WTC11 (cell line): Measurements from ENCODE around the gene NSUN4. TPM values are rescaled to one million over a fixed set of nuclear protein-coding genes. Genes with fewer than 3 reads are reported as not detected.
A peak's percentile ranks its signal among the peaks of the same experiment; 100 is the strongest.

Source experiments
- ATAC-seq: fragments of 200-7000 bp; cut with Tn5 transposase; 2 replicates; pipeline ENCODE4 v1.10.0; 2021; ENCODE audit warnings: mild to moderate bottlenecking, moderate library complexity
- CTCF ChIA-PET: fragments of 300-600 bp; sonication (Branson Sonifier 250); formaldehyde crosslinking; loops from one replicate; lab custom pipeline; 2021; ENCODE audit warnings: antibody characterized with exemption; lab: Charles Lee
- POLR2A ChIA-PET: fragments of 350-600 bp; sonication (Branson Sonifier 250); formaldehyde crosslinking; loops from one replicate; lab custom pipeline; 2021; ENCODE audit warnings: antibody characterized with exemption; lab: Charles Lee
- DNase-seq: peaks from one replicate; pipeline ENCODE4 v3.0.0; 2021; ENCODE audit warnings: low spot score
- H3K27ac Mint-ChIP-seq: 2 replicates; pipeline ENCODE4 v1.8.0; 2021; ENCODE audit warnings: mixed read lengths
- H3K27me3 Mint-ChIP-seq: 2 replicates; pipeline ENCODE4 v1.8.0; 2021; ENCODE audit warnings: low read depth, mild to moderate bottlenecking, moderate library complexity, mixed read lengths
- H3K36me3 Mint-ChIP-seq: 2 replicates; pipeline ENCODE4 v1.8.0; 2021; ENCODE audit warnings: mixed read lengths
- H3K4me1 Mint-ChIP-seq: 2 replicates; pipeline ENCODE4 v1.8.0; 2022; ENCODE audit warnings: mixed read lengths
- H3K4me3 Mint-ChIP-seq: 2 replicates; pipeline ENCODE4 v1.8.0; 2021; ENCODE audit warnings: mild to moderate bottlenecking, moderate library complexity, mixed read lengths
- H3K9me3 Mint-ChIP-seq: 2 replicates; pipeline ENCODE4 v1.8.0; 2021; ENCODE audit warnings: mixed read lengths
- ATF1 ChIP-seq: sonication (generic); formaldehyde crosslinking; IDR thresholded peaks from 2 replicates; pipeline ENCODE4 v1.8.1; 2023; ENCODE audit warnings: mild to moderate bottlenecking, moderate library complexity, missing genetic modification reagents
- ELF4 ChIP-seq: sonication (generic); formaldehyde crosslinking; IDR thresholded peaks from 2 replicates; pipeline ENCODE4 v1.8.1; 2022; ENCODE audit warnings: low read depth, mild to moderate bottlenecking, moderate library complexity, missing genetic modification reagents
- ETV6 ChIP-seq: sonication (generic); formaldehyde crosslinking; IDR thresholded peaks from 2 replicates; pipeline ENCODE4 v1.8.1; 2022; ENCODE audit warnings: mild to moderate bottlenecking, missing genetic modification reagents
- FOXP4 ChIP-seq: sonication (generic); formaldehyde crosslinking; IDR thresholded peaks from 2 replicates; pipeline ENCODE4 v1.8.0; 2022; ENCODE audit warnings: mild to moderate bottlenecking, missing genetic modification reagents
- NFATC4 ChIP-seq: fragments of 250-450 bp; sonication (Bioruptor Pico); IDR thresholded peaks from 2 replicates; pipeline ENCODE4 v1.9.0; 2021; ENCODE audit warnings: mild to moderate bottlenecking
- NR2C2 ChIP-seq: sonication (generic); formaldehyde crosslinking; IDR thresholded peaks from 2 replicates; pipeline ENCODE4 v1.8.0; 2022; ENCODE audit warnings: mild to moderate bottlenecking, missing genetic modification reagents
- OVOL2 ChIP-seq: fragments of 250-450 bp; sonication (Bioruptor Pico); IDR thresholded peaks from 2 replicates; pipeline ENCODE4 v1.9.0; 2021; ENCODE audit warnings: mild to moderate bottlenecking, borderline replicate concordance
- TCF7 ChIP-seq: sonication (generic); formaldehyde crosslinking; IDR thresholded peaks from 2 replicates; pipeline ENCODE4 v1.8.0; 2022; ENCODE audit warnings: mild to moderate bottlenecking, low read depth, missing genetic modification reagents, moderate library complexity
- TEAD4 ChIP-seq: sonication (generic); formaldehyde crosslinking; IDR thresholded peaks from 2 replicates; pipeline ENCODE4 v1.8.0; 2022; ENCODE audit warnings: mild to moderate bottlenecking, missing genetic modification reagents
- ZNF121 ChIP-seq: sonication (generic); formaldehyde crosslinking; IDR thresholded peaks from 2 replicates; pipeline ENCODE4 v1.8.0; 2023; ENCODE audit warnings: missing genetic modification reagents
- ZNF232 ChIP-seq: sonication (generic); formaldehyde crosslinking; IDR thresholded peaks from 2 replicates; pipeline ENCODE4 v1.8.0; 2022; ENCODE audit warnings: mild to moderate bottlenecking, missing genetic modification reagents
- ZNF281 ChIP-seq: sonication (generic); formaldehyde crosslinking; IDR thresholded peaks from 2 replicates; pipeline ENCODE4 v1.8.0; 2023; ENCODE audit warnings: mild to moderate bottlenecking, missing genetic modification reagents
- ZNF396 ChIP-seq: fragments of 250-450 bp; sonication (Bioruptor Pico); IDR thresholded peaks from 2 replicates; pipeline ENCODE4 v1.8.0; 2021; ENCODE audit warnings: mild to moderate bottlenecking, moderate library complexity, borderline replicate concordance
- ZNF532 ChIP-seq: fragments of 250-450 bp; sonication (Bioruptor Pico); IDR thresholded peaks from 2 replicates; pipeline ENCODE4 v1.9.0; 2021; ENCODE audit warnings: mild to moderate bottlenecking, borderline replicate concordance
- ZSCAN18 ChIP-seq: fragments of 250-450 bp; sonication (Bioruptor Pico); IDR thresholded peaks from 2 replicates; pipeline ENCODE4 v2.1.2; 2022; ENCODE audit warnings: mild to moderate bottlenecking, moderate library complexity
- total RNA-seq: library from RNA; stranded (reverse); gene quantifications from 3 replicates; pipeline ENCODE4 v1.2.3, GENCODE V29; 2021
- TF ChIP-seq, protein P1 (sequence below): sonication (generic); formaldehyde crosslinking; IDR thresholded peaks from 2 replicates; pipeline ENCODE4 v1.8.0; 2023; ENCODE audit warnings: missing genetic modification reagents, mild to moderate bottlenecking, borderline replicate concordance

Gene NSUN4
- total RNA-seq, 1 experiment from 2014 or later: 22.6 TPM

- POLR2A ChIA-PET: interaction anchor here (0.6 to 1.3 kb wide), 4 partner anchors 14 to 722 kb away, joined by 3 to 4 read pairs (median 3); no protein-coding TSS in a partner anchor
- H3K4me1 Mint-ChIP-seq: peaks cover 33% of the 10 kb centered on the region
- H3K27ac Mint-ChIP-seq: peak overlapping the region; percentile 63; the same call in 1 of the 2 replicates
- no peaks in the 10 kb centered on the region for H3K9me3 Mint-ChIP-seq
- 0 out of 2 replicates have a peak, but pooled peaks have one; percentile 6 for TF ChIP-seq ETV6 (CRISPR knock-in tag)
- TF ChIP-seq ZNF281 (CRISPR knock-in tag): no peak
- no peaks in the 10 kb centered on the region for H3K27me3 Mint-ChIP-seq
- ATAC-seq: peak; percentile 95
- H3K4me3 Mint-ChIP-seq: no peak overlapping the region
- DNase-seq: peak; percentile 38
- no peaks in the 10 kb centered on the region for H3K36me3 Mint-ChIP-seq
- CTCF ChIA-PET: interaction anchor here (0.6 to 2.3 kb wide), 26 partner anchors 9 to 271 kb away, joined by 3 to 66 read pairs (median 5); partner anchors contain the start of genes MKNK1 and RAD54L
These were observed 7.1 kb upstream of the NSUN4 start for GRCh38 chr1:46333300-46334029.

- no peak overlapping the region for H3K4me3 Mint-ChIP-seq
- no peak for ATAC-seq
- no peak overlapping the region for H3K27ac Mint-ChIP-seq
- ChIA-PET CTCF (interaction anchor here (0.6 to 2.3 kb wide), 19 partner anchors 8 to 270 kb away, joined by 3 to 66 read pairs (median 5); partner anchors contain the start of genes MKNK1 and RAD54L), POLR2A (interaction anchor here (0.9 to 1.3 kb wide), 3 partner anchors 14 to 25 kb away, joined by 3 to 4 read pairs (median 3); no protein-coding TSS in a partner anchor)
- H3K9me3 Mint-ChIP-seq: no peaks in the 10 kb centered on the region
- H3K27me3 Mint-ChIP-seq: no peaks in the 10 kb centered on the region
- TF ChIP-seq, protein P1, sequence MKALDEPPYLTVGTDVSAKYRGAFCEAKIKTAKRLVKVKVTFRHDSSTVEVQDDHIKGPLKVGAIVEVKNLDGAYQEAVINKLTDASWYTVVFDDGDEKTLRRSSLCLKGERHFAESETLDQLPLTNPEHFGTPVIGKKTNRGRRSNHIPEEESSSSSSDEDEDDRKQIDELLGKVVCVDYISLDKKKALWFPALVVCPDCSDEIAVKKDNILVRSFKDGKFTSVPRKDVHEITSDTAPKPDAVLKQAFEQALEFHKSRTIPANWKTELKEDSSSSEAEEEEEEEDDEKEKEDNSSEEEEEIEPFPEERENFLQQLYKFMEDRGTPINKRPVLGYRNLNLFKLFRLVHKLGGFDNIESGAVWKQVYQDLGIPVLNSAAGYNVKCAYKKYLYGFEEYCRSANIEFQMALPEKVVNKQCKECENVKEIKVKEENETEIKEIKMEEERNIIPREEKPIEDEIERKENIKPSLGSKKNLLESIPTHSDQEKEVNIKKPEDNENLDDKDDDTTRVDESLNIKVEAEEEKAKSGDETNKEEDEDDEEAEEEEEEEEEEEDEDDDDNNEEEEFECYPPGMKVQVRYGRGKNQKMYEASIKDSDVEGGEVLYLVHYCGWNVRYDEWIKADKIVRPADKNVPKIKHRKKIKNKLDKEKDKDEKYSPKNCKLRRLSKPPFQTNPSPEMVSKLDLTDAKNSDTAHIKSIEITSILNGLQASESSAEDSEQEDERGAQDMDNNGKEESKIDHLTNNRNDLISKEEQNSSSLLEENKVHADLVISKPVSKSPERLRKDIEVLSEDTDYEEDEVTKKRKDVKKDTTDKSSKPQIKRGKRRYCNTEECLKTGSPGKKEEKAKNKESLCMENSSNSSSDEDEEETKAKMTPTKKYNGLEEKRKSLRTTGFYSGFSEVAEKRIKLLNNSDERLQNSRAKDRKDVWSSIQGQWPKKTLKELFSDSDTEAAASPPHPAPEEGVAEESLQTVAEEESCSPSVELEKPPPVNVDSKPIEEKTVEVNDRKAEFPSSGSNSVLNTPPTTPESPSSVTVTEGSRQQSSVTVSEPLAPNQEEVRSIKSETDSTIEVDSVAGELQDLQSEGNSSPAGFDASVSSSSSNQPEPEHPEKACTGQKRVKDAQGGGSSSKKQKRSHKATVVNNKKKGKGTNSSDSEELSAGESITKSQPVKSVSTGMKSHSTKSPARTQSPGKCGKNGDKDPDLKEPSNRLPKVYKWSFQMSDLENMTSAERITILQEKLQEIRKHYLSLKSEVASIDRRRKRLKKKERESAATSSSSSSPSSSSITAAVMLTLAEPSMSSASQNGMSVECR: no peak
- no peak for TF ChIP-seq ZNF121
- TF ChIP-seq ATF1 (CRISPR knock-in tag): no peak
- no peak for TF ChIP-seq ZNF396
- TF ChIP-seq ELF4 (CRISPR knock-in tag): no peak
- no peak for TF ChIP-seq TEAD4
- TF ChIP-seq OVOL2 (CRISPR knock-in tag): no peak
- TF ChIP-seq NFATC4: no peak
- TF ChIP-seq FOXP4 (CRISPR knock-in tag): no peak
- DNase-seq: no peak
- no peaks in the 10 kb centered on the region for H3K36me3 Mint-ChIP-seq
- H3K4me1 Mint-ChIP-seq: peaks cover 30% of the 10 kb centered on the region
These were observed 6.6 kb upstream of the NSUN4 start for GRCh38 chr1:46334030-46334384.

DNA sequence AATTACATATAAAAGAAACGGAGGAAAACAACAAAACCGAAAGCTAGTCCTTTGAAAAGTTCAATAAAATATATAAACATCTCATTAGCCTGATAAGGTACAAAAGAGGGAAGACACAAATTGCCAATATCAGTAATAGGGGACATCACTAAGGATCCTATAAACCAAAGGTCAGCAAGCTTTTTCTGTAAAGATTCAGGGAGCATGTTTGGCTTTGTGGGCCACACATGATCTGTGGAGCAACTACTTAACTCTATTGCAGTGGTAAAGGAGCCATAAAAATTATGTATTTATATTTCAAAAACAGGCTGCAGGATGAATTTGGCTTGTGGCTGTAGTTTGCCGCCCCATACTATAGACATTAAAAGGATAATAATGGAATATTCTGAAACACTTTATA is 5.5 kb upstream of the NSUN4 start:
- Mint-ChIP-seq H3K27ac (no peak overlapping the region), H3K36me3 (no peaks in the 10 kb centered on the region), H3K4me1 (peaks cover 26% of the 10 kb centered on the region), H3K27me3 (no peaks in the 10 kb centered on the region), H3K4me3 (no peak overlapping the region), H3K9me3 (no peaks in the 10 kb centered on the region)
- ChIA-PET POLR2A (no interaction called here), CTCF (interaction anchor here (0.6 kb wide), 1 partner anchor 14 kb away, joined by 3 read pairs; no protein-coding TSS in a partner anchor)
- ATAC-seq (no peak), DNase-seq (no peak)
- no peak for TF ChIP-seq NR2C2
- TF ChIP-seq OVOL2 (CRISPR knock-in tag): no peak
- TF ChIP-seq ZNF232 (CRISPR knock-in tag): no peak
- no peak for TF ChIP-seq ZNF532 (CRISPR knock-in tag)
- no peak for TF ChIP-seq NFATC4
- TF ChIP-seq TCF7 (CRISPR knock-in tag): no peak
- TF ChIP-seq ZSCAN18 (CRISPR knock-in tag): no peak
